Stimulated activated CD4-positive, alpha-beta T cell treated with anti-CD3 and anti-CD28 coated beads, Interleukin-1b, Interleukin-23, amount 100 ng/mL, for 1 hour (primary cell): ENCODE results near the gene C5orf15.
"Not testable (repeated sequence)": the region's sequence is repeated elsewhere in the genome, so short reads cannot be mapped to it uniquely, and the experiment has no call there.

ENCODE experiments used
- DNase-seq, 2 donors: peaks; one replicate each; pipeline ENCODE4 v3.0.0-alpha.2; 2020; ENCODE audit warnings: low read depth in 2 of 2

C5orf15 gene

GRCh38 chr5:133994297-133994989 lies 26.0 kb upstream of the C5orf15 start:
- DNase-seq: no peak

GRCh38 chr5:133993185-133993936 lies 24.9 kb upstream of the C5orf15 start:
- DNase-seq: no peak

DNA sequence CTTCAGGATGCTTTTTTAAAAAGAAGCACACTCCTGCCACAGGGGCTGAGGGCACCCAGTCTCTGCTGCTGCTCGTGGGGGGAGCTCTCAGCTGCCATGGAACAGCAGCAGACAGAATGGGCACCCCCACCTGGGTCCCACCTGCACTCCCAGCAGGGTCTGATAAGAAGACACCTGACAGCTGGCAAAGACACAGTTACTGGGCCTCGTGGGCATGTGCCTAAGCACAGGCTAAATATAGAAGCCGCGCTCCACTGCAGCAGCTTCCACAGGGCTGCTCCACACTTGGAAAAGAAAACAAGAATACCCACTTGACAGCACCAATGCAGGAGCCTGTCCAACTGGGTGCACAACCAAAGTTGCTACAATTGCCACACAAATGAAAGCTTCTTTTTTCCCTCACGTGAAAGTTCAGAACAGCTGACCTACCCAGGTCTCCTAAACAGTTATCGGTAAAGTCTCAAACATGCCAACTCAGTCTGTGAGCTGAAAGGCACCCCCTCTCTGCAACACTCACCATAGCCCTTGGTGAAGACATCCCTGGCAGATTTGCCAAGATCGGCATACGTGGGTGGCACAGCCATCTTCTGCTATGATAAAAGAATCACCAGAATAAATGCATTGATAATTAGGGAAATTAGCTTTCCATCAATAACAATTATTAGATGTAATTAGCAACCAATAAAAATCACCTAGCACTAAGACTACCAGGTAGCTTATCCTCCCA lies 24.2 kb upstream of the C5orf15 start:
- DNase-seq: no peak

GRCh38 chr5:133991171-133991910 lies 22.9 kb upstream of the C5orf15 start:
- DNase-seq: no peak

- no peak for DNase-seq
These were observed 22.0 kb upstream of the C5orf15 start for GRCh38 chr5:133990396-133990795.

DNA sequence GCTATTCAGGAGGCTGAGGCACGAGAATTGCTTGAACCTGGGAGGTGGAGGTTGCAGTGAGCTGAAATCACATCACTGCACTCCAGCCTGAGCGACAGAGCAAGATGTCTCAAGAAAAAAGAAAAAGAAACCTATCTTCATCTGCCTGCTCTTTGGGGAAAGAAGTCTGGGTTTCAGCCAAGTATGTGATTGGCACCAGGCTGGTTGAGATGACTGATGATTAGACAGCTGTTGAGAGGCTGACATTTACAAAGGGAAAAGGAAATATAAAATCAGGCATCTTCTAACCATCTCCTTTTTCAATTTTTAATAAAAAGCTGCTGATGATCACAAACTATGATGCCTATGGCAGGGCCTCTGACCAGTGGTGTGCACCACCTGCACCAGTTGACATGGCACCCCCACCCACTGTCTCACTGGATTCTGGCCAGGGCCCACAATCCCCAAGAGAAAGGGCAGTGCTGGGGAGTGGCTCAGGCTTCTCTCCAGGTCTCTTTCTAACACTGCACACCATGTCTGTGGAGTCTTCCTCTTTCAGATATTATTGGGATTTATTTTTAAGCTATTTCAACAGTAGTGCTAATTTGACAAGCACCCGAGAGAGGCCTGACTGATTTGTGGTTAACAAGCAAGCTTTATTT lies 17.2 kb upstream of the C5orf15 start:
- DNase-seq: no peak

DNA sequence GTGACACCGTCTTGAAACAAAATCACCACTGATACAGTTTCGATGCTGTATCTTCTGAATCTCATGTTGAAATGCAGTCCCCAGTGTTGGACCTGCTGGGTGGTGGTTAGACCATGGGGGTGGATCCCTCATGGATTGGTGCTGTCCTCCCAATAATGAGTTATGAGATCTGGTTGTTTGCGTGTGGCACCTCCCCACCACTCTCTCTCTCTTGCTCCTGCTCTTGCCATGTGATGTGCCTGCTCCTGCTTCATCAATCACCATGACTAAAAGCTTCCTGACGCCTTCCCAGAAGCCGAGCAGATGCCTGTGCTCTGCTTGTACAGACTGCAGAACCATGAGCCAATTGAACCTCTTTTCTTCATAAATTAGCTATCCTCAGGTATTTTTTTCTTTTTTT lies 15.2 kb upstream of the C5orf15 start:
- DNase-seq: no peak

- no peak for DNase-seq
These were observed 13.3 kb upstream of the C5orf15 start for GRCh38 chr5:133981714-133982113.

- DNase-seq: no peak
These were observed 12.2 kb upstream of the C5orf15 start for GRCh38 chr5:133980652-133981051.

GRCh38 chr5:133978943-133979342 lies 10.5 kb upstream of the C5orf15 start:
- no peak for DNase-seq

- no peak for DNase-seq
These were observed 9.4 kb upstream of the C5orf15 start for GRCh38 chr5:133977858-133978257.

GRCh38 chr5:133977161-133977787 lies 8.8 kb upstream of the C5orf15 start:
- no peak for DNase-seq

DNA sequence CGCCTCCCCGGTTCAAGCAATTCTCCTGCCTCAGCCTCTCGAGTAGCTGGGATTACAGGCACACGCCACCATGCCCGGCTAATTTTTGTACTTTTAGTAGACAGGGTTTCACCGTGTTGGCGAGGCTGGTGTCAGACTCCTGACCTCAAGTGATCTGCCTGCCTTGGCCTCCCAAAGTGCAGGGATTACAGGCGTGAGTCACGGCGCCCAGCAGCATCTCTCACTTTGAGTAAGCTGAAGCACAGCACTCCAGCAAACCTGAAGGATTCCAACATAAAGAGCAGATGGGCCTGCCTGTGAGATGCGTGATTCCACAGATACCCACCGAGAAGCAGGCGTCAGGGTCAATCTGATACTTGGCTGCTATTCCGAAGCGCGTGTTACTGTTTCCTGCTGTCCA lies 7.1 kb upstream of the C5orf15 start:
- DNase-seq: not testable (repeated sequence)

- no peak for DNase-seq
These were observed 5.7 kb upstream of the C5orf15 start for GRCh38 chr5:133974142-133974541.

GRCh38 chr5:133970325-133970909 lies 2.0 kb upstream of the C5orf15 start:
- no peak for DNase-seq

DNA sequence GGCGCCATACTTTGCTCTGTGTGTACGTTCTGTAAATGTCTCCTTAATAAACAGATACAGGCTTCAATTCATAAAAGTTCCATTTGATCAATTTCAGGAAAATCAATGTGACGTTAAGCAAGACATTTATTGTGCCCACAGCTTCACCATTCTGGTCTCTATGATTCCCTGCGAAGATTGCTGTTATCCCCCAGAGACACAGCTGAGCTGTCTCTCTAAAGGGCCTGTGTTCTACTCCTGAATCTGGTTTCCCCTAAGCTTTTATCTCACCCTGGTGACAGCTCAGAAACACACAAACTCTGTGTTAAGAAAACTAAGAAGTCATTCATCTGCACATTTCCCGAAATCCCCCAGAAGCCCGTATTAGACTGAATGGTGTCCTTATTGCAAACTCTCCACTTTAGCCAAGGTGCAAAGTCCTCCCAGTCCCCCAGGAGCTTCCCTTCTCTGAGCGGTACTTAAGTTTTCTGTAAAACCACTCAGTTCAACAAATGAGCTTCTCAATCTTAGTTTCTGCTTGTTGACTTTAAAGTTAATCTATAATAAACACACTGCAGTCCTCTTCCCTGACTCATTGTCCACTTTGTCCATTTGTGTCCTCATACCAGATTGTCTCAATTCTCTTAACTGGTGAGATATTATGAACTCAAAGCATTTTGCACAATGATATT lies 1.4 kb upstream of the C5orf15 start:
- DNase-seq: no peak

DNA sequence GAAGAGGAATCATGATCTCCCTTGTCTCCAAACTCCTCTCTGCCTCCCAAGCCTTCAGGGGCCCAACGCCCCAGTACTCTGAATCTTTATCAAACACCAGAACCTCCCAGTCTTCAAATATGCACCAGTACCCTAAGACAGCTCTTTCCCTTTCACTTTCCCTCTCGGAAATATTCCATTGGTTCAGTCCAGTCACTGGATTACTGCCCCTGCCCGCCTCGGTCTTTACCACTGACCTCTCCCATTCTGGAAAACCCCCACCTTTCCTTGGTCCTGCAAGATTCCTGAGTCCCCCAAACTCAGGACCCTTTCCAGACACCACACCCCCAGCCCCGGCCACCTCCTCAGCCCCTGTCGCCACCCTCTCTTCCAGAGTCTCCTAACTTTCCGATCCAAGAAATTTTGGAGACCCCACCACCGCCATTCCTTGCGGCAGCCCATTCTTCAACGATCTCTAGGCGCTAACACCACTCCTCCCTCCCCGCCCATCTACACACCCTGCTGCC lies 674 bp downstream of the C5orf15 start:
- DNase-seq: no peak

- DNase-seq: no peak
These were observed 1.3 kb downstream of the C5orf15 start for GRCh38 chr5:133967124-133967523.

- no peak for DNase-seq
These were observed 2.3 kb downstream of the C5orf15 start for GRCh38 chr5:133966090-133966489.
